Endothelial cell of umbilical vein (primary cell): ENCODE data around the gene DDX47.

ENCODE experiments used
- POLR2A ChIP-seq: IDR thresholded peaks from 2 replicates; pipeline ENCODE4 v1.6.1; 2012; ENCODE audit warnings: low read depth, mild to moderate bottlenecking, control low read depth, low read length
- POLR2AphosphoS5 ChIP-seq: IDR thresholded peaks from 2 replicates; pipeline ENCODE4 v1.6.1; 2012; ENCODE audit warnings: low read depth, mild to moderate bottlenecking, control low read depth, low read length, moderate library complexity; ENCODE audit not compliant: insufficient read depth
- TF ChIP-seq, protein P1 (sequence below), 2 donors: IDR thresholded peaks; 1 replicate in 1 of 2; 2 replicates in 1 of 2; pipeline ENCODE4 v1.5.1; 2011; ENCODE audit warnings: low read length in 2 of 2, mild to moderate bottlenecking in 2 of 2, moderate library complexity in 2 of 2, control low read depth in 1 of 2, inconsistent platforms in 1 of 2, low read depth in 1 of 2; ENCODE audit not compliant: insufficient read depth in 1 of 2; ENCODE audit errors: extremely low read depth in 1 of 2

DNA sequence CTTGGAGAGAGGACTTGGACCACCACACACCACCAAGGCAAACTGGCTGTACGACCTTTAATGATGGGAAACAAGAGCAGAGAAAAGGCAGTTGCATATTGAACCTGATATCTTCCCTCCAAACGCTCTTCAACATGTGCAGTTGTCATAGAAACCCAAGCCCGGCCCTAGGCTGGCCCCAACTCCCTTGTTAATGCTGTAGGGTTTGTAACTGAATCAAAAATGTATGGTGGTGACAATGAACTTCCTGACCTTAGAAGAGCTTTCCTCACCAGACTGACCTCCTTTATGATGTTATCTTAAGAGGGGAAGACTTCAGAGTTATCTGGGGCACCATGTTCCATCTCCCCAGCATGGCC lies 15.4 kb upstream of the DDX47 start:
- TF ChIP-seq POLR2AphosphoS5 = no peak
- TF ChIP-seq, protein P1, sequence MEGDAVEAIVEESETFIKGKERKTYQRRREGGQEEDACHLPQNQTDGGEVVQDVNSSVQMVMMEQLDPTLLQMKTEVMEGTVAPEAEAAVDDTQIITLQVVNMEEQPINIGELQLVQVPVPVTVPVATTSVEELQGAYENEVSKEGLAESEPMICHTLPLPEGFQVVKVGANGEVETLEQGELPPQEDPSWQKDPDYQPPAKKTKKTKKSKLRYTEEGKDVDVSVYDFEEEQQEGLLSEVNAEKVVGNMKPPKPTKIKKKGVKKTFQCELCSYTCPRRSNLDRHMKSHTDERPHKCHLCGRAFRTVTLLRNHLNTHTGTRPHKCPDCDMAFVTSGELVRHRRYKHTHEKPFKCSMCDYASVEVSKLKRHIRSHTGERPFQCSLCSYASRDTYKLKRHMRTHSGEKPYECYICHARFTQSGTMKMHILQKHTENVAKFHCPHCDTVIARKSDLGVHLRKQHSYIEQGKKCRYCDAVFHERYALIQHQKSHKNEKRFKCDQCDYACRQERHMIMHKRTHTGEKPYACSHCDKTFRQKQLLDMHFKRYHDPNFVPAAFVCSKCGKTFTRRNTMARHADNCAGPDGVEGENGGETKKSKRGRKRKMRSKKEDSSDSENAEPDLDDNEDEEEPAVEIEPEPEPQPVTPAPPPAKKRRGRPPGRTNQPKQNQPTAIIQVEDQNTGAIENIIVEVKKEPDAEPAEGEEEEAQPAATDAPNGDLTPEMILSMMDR (IDR thresholded peaks at IDR 0.05; ENCODE audit: extremely low read depth in 1 of 2, insufficient read depth in 1 of 2, low read depth in 1 of 2, low read length in 2 of 2) = no peak
- TF ChIP-seq POLR2A = no peak
